ENCODE results near the gene KRTAP22-2.

KRTAP22-2 gene

DNA sequence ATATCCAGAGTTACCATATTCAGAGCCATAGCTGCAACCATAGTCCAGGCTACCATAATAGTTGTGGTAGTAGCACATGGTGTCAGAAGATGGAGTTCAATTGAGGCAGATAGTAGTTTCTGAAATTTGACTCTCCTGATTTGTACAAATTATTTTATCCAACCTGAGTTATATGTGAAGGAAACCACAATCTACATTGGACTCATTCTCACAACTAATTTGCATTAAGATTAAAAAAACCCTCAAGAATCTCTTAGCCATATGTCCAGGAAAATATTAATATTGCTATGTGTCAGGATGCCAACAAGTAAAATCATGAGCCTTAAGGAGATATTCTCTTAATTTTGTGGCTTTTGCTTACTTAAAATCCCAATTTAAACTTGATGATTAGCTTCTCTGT lies at the start of gene KRTAP22-2:
TSS of gene KRTAP22-2 (minus strand) at position 101 of the 400 bp plus-strand sequence.
- no peak for DNase-seq

DNA sequence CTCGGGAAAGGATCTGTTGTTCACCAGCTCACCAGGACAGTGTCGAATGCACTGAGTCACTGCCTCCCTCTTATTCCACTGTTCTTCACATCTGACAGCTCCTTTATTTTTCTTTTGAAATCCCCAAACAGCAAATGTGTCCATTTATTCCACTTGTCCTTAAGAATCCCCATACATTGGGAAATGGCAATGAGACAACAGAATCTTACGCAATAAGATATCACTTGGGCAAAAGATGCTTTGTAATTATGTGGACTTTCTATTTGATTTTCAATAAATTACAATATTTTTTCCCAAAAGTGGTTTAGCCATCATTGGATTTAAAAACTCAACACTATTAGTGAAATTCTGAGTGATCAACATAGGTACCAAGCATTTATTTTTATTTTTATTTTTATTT lies 48.5 kb upstream of the KRTAP22-2 start:
- DNase-seq, result no peak

DNA sequence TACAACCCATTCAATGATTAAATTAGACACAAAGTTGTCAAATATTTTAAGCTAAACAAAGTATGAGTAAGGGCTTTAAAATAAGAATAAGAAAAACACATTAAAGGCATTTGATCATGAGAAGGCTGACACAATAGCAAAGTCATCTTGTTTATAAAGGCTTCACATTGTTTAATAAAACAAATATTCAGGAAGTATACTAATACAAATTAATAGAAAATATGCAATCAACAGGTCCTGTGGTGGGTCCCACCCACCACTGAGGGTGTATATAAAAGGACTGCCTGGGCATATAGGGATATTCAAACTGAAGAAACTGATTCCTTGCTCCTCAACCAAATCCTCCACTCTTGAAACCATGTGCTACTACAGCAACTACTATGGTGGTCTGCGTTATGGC lies 44.7 kb upstream of the KRTAP22-2 start, which contains the start of gene KRTAP20-2:
TSS of gene KRTAP20-2 (plus strand) at position 301 of the 400 bp plus-strand sequence. CDS start at position 359, 58 bp downstream.
- DNase-seq, result no peak

DNA sequence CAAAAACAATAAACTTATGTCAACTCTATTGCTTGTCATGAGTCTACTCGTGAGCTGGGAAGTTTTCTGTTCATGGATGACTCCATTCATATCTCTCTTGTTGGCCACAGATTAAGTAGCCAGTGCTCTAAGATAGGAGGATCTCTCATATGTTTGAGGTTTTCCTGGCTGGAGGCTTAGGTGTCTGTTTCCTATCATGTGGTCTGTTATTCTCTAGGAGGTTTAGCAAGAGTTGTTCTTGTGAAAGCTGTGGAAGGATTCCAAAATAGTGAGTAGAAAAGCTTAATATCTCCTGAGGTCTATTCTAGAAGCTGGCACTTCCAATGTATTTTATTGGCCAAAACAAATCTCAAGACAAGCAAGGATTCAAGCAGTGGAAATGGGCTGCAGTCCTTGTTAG lies 39.0 kb upstream of the KRTAP22-2 start:
- DNase-seq, result no peak

DNA sequence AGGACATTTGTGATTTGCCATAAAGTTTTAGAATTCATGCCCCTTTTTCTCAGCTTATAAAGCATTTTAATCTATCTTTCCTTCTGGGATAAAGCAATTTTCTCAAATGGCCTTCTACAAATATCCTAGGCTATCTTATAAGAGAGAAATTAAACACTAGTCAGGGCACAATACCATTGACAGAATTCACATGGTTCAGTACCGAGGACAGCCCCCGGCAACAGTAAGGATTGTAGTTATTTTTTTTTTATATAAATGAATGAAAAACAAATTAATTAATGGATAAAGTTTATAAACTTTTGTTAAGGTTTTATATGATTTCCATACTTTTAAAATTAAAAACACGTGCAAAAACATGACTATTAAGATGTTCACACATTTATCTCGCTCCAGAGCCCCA lies 37.9 kb upstream of the KRTAP22-2 start:
- DNase-seq, result no peak

DNA sequence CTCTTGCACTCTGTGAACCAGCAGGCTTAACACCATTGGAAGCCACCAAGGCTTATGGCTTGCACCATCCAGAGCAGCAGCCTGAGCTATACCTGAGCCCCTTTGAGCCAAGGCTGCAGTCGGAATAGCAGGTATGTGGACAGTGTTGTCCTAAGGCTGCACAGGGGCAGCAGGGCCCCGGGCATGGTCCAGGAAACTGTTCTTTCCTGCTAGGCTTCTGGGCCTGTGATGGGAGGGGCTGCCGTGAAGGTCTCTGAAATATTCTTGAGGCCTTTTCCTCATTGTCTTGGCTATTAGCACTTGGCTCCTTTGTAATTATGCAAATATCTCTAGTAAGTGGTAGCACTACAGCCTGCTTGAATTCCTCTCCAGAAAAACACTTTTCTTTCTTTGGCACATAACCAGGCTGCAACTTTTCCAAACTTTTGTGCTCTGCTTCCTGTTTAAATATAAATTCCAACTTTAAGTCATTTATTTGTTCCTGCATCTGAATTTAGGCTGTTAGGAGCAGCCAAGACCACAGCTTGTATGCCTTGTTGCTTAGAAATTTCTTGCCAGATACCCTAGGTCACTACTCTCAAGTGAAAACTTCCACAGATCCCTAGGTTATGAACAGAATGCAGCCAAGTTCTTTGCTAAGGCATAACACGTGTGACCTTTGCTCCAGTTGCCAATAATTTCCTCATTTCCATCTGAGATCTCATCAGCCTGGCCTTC lies 35.4 kb upstream of the KRTAP22-2 start:
- no peak for DNase-seq

DNA sequence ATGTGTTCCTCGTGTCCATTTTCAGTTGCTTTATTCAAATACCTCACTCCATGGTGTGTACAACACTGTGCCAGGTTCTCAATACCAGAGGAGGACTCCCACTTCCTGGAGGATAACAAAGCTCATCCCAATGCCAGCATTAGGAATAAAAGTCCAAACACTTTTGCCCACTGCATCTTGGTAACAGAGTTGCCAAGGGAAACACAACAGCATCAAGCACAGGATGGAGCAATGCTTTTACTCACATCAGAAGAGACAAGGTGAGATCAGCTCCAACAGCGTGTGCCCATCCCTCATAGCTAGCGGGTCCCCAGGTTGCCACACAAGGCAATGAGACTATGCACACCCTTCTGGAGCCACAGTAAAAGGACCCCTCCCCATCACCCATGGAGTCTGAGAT lies 33.2 kb upstream of the KRTAP22-2 start:
- no peak for DNase-seq

DNA sequence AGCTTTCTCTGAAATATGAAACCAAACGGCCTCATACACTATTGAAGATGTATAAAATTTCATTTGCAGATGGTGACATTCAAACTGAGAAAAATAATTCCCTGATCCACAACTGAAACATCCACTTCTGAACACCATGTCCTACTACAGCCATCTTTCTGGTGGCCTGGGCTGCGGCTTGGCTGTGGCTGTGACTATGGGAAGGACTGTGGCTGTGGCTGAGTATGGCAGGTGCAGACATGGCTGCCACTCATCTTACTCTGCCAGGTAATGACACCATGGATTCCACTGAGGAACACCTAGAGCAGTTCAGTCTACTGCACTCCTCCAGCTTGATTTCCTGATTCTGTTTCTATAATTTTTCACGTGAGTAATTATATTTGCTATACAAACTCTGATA lies 30.3 kb upstream of the KRTAP22-2 start, which contains the start of gene KRTAP20-4:
TSS of gene KRTAP20-4 (plus strand) at position 106 of the 400 bp plus-strand sequence.
- DNase-seq, result no peak

DNA sequence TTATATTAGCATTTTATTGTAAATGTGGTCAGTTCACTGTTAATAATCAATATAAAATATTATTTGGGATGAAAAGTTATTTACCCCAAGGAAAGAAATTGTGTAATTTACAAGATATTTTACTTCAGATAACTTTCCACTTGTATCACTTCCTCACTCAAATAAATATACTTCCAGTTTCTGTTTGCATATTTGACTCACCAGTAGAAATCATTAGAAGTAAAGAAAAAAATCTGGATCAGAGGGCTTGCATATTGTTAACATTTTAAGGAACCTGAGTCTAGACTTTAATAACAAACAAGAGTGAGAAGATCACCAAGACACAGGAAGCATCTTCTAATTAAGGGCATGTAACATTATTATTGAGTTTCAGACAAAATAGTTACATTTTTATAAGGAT lies 29.9 kb upstream of the KRTAP22-2 start:
- no peak for DNase-seq

DNA sequence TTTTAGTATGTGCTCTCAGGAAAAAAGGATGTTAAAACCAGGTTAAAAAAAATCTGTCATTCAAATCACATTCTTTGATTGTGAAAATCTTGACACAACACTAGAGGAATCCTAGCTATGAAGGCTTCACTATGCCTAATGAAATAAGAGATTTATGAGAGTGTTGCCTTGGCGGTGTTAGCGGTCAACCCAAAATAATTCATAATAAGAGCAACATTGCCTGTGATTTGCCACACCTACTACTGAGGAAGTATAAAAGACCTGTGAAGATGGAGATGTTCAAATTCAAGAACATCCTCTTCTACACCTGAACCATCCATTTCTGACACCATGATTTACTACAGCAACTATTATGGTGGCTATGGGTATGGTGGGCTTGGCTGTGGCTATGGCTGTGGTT lies 25.9 kb upstream of the KRTAP22-2 start, which contains the start of gene KRTAP20-1:
TSS of gene KRTAP20-1 (plus strand) at position 301 of the 400 bp plus-strand sequence. CDS start at position 331, 30 bp downstream.
- DNase-seq, result no peak

DNA sequence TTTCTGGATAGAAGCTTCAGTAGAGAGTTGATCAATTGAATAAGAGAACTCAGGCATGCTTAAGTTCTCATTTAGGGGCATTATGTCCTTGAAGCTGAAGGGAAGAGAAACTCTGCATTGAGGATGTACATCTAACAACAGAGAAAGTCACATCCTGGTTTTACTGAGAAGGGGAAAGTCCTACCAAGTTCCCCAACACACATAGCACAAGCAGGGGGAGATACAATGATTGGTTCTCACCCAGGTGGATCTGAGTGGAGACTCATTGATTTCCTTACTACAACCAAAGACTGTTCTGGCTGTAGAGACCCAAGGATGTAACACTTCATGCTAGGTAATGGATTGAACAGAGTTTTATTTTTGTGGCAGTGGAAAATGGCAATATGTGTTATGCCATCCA lies 25.0 kb upstream of the KRTAP22-2 start:
- DNase-seq, result no peak

DNA sequence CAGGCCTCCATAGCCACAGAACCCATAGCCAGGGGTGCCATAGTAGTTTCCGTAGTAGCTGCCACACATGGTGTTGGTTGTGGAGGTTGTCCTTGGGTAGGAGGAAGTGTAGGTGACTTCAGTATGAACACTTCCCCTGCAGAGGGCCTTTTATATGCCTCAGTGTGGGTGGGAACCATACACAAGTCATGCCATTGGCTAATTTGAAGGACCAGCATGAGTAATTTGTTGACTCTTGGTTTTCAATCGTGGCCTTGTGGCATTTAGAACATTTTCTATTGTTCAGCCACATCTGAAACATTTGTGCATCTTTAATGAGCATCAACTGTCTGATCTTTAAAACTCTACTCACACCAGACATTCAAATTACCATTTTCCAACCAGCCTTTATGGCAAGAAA lies 23.6 kb upstream of the KRTAP22-2 start, which contains the start of gene KRTAP6-1:
TSS of gene KRTAP6-1 (minus strand) at position 95 of the 400 bp plus-strand sequence. CDS start at position 69, 26 bp downstream.
- no peak for DNase-seq

DNA sequence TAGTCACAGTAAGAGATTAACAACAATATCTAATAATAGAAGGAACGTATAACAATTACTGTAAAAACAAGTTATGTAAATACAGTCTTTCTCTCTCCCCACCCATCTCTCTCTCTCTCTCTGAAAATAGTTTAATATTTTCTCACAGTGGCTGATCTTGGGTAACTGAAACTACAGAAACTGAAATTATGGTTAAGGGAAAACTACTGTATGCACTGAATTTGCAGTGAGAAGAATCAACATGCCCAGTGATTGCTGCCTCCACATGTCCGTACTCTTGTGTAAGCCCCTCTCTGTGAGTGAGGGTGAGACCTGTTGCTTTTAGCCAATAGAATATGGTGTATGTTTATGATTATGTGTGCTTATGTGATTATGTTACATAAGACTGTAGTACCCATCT lies 21.9 kb upstream of the KRTAP22-2 start:
- no peak for DNase-seq

DNA sequence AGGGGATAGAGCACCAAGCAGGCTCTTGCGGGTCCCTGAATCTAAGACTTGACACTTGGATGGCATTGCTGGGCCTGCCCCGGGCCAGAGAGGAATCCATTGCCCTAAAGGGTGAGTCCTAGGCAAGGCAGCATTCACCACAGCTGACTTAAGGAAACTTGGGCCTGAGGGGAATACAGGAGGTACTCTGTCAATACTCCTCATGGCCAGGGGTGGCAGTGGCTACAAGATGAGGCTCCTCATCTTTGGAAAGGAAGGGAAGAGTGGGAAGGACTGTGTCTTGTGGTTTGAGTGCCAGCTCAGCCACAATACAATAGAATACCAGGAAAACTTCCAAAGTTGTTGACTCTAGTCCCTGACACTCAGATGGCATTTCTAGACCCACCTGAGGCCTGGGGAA lies 15.8 kb upstream of the KRTAP22-2 start:
- no peak for DNase-seq

DNA sequence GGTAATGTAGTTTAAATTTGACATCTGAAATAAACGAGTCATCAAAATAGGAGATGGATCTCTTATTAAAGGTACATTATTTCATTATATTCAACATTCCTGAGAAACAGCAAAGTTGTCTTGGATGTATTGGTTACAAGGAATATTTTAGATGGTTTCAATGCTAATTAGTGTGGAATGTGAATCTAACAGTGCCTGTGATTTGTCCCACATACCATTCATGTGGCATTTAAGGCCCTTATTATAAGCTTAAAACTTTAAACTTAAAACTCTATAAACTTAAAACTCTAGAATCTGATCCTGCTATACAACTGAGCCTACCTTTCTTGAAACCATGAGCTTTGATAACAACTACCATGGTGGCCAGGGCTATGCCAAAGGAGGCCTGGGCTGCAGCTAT lies 10.6 kb upstream of the KRTAP22-2 start, which contains the start of gene KRTAP22-1:
TSS of gene KRTAP22-1 (plus strand) at position 301 of the 400 bp plus-strand sequence.
- DNase-seq, result no peak

DNA sequence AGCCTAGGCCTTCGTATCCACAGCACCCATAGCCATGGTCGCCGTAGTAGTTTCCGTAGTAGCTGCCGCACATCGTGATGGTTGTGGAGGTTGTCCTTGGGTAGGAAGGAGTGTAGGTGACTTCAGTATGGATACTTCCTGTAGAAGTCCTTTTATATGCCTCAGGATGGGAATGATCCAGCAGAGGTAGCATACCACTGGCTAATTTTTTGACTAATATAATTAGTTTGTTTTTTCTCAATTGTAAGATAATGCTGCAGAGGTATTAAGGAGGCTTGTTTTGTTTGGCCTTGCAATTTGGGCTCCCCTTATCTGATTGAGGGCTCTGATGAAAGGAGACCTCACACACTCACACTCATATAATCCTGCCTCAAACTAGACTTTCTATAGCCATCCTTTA lies 8.6 kb upstream of the KRTAP22-2 start, which contains the start of gene KRTAP6-2:
TSS of gene KRTAP6-2 (minus strand) at position 101 of the 400 bp plus-strand sequence. CDS start at position 73, 28 bp downstream.
- DNase-seq, result no peak

DNA sequence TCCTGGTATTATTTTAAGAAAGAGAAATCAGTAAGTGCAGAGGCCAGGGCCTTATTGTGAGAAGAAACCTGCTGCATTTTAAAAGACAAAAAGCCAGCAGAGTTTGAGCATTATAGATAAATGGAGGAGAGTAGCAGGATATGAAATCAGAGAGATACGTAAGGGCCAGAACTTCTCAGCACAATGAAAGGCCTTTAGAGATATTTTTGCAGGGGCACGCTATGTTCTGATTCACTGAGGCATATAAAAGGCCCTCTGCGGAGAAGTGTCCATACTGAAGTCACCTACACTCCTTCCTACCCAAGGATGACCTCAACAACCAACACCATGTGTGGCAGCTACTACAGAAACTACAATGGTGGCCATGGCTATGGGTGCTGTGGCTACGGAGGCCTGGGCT lies 1.9 kb upstream of the KRTAP22-2 start, which contains the start of gene KRTAP6-3:
TSS of gene KRTAP6-3 (plus strand) at position 301 of the 400 bp plus-strand sequence. CDS start at position 307, 6 bp downstream.
- DNase-seq, result no peak

DNA sequence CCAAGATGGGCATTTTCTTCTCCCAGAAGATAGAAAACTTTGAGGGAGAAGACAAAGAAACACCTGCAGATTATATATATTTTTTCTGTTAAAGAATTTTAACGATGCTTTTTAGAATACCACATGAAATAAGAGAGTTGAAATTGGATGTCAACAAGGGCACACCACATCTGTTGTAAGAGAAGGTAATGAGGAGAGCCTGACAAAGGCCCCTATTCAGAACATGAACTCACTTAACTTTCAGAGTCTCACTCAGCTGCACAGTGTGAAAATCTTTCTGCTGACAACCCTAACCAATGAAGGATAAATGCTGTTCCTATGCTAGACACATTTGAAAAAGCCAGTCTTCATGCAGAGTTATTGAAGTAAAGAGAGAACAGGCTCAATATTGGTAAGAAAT lies 7.3 kb downstream of the KRTAP22-2 start:
- no peak for DNase-seq

DNA sequence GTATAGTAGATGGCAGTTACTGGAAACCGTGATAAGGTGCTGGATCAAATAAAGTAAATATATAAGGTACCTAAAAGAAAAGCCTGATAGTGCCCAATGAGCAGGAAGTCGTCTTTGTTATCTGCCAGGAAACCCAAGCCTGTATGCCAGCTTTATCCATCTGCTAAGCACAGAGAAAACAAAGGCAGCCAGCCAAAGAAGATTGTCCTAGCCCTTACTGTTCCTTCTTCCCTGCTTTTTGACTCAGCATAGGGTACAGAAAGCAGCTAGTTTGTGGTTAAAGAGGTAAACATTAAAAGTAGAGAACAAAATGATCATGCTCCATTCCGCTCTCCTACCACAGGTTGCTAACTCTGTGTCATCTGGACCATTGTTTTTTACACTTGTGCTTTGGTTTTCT lies 10.1 kb downstream of the KRTAP22-2 start:
- DNase-seq, result no peak

DNA sequence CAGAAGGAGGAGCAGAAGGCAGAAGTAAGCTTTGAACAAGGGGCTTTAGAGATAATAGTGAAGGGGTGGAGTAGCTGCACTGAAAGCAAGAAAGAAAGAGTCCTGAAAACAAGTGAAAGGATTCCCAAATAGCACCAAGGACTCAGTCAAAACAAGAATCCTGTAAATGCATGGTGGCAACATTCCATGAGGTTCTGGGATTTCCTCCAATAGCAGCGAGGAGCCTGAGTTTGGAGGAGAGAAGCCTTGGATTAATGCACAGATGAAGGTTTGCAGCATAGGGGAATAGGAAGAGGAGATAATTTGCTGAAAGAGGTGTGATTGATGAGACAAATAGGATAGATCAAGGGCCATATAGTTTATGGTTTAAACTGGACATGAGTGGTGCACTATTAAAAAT lies 10.9 kb downstream of the KRTAP22-2 start:
- DNase-seq, result no peak

DNA sequence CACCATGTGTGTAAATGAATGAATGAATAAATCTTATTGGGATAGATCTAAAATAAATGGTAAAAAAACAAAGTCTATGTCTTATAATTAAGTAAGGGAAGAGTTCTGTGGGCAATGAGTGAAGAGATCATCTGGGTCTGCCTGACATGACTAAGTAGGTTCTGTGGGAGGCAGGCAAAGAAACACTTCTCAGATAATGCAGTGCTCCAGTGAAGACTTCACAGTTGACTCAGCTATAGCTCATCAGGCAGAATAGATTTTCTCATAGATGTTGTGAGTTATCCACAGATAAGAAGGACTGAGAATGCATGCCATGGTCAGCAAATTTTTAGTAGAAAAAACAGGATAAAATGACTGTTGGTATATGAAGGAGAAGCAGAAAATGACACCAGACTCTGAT lies 12.4 kb downstream of the KRTAP22-2 start:
- no peak for DNase-seq

DNA sequence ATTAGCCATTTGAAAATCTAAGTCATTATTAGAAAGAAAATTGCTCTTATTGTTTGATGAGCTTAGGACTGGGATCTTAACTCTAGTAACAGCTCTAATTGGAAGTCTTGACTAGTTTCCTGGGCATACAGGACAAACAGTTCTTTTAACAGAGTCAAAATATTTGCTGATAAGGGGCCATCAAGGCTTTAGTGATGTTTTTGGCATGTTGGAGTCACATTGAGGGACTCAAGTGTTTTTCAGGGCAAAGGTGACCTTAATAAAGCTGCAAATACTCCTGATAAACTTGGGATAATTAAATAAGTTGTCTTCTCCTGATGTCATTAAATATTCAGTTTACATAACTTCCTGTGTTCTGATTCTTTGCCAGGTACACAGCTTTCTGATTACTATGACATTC lies 22.6 kb downstream of the KRTAP22-2 start:
- no peak for DNase-seq

DNA sequence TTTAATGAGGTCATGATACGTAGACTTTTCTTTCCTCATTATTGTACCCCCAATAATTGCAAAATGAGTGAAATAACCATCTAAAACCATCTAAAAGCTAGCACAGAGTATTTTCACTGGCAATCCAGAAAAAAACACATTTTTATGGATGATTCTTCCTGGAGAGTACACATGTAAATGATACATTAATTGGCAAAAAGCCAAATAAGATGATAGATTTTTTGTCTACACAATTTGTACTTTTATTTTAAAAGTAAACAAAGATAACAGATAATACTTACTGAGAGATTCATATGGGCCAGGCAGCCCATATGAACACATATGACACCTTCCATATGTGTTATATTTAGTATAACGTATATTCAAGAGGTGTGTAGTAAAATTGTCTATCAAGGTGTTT lies 26.6 kb downstream of the KRTAP22-2 start:
- DNase-seq, result no peak

DNA sequence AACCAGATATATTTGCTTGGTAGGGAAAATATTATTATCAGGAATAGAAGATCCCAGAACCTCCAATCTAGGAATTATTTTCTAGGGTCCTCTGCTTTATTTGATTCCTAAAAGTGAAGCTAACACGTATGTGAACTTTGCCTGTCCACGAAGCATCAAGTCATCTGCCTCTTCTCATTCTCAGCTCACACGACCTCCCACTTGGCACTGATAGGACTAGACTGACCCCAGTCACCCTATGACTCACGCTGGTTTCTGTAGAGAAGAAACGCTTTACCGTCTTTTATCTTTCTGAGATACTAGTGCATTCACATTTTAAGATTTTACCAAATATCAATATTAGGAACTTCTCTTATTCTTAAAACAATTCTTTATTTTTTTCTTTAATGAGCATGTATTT lies 27.1 kb downstream of the KRTAP22-2 start:
- no peak for DNase-seq

All from inflammatory macrophage treated with lipopolysaccharide for 1 hour (primary cell).